ENCODE measurements around the gene EFNA5.

DNA sequence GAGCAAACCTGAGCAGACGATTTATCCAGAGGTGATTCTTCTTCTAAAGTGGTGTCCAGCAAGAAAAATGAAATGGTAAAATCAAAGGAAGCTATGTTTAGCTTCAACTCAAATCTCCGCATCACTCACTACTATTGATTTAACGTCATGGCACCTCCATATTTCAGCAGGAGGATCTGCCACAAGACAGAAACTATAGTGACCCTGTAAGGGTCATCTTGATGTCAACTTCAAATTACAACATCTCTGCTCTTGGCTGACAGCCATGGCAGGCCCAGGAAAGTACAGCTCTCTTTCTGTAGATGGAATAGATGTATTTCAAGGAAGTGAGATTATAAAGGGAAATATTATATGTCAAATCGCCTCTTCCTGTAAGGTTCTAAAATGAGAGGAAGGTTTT, 10.1 kb upstream of the EFNA5 start:
- TF ChIP-seq, protein P1, sequence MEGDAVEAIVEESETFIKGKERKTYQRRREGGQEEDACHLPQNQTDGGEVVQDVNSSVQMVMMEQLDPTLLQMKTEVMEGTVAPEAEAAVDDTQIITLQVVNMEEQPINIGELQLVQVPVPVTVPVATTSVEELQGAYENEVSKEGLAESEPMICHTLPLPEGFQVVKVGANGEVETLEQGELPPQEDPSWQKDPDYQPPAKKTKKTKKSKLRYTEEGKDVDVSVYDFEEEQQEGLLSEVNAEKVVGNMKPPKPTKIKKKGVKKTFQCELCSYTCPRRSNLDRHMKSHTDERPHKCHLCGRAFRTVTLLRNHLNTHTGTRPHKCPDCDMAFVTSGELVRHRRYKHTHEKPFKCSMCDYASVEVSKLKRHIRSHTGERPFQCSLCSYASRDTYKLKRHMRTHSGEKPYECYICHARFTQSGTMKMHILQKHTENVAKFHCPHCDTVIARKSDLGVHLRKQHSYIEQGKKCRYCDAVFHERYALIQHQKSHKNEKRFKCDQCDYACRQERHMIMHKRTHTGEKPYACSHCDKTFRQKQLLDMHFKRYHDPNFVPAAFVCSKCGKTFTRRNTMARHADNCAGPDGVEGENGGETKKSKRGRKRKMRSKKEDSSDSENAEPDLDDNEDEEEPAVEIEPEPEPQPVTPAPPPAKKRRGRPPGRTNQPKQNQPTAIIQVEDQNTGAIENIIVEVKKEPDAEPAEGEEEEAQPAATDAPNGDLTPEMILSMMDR (IDR thresholded peaks at IDR 0.05; ENCODE audit: control extremely low read depth in 1 of 3, insufficient read depth in 1 of 3, low read depth in 1 of 3, low read length in 3 of 3), result no peak
- TF ChIP-seq EZH2 (IDR thresholded peaks at IDR 0.05; ENCODE audit: low read depth, low read length, severe bottlenecking) (no peak), TCF12 (IDR thresholded peaks at IDR 0.05; ENCODE audit: low read depth, low read length) (no peak), FOSL1 (IDR thresholded peaks at IDR 0.05; ENCODE audit: insufficient read depth, low read depth, low read length) (no peak), JUN (IDR thresholded peaks at IDR 0.05; ENCODE audit: low read depth, low read length) (no peak), SIX5 (IDR thresholded peaks at IDR 0.05; ENCODE audit: low read depth, low read length) (no peak), HDAC6 (IDR thresholded peaks at IDR 0.05; ENCODE audit: low read depth, low read length) (no peak), RBBP5 (IDR thresholded peaks at IDR 0.05; ENCODE audit: borderline replicate concordance, low read depth, low read length) (no peak), POLR2AphosphoS5 (IDR thresholded peaks at IDR 0.05; ENCODE audit: low read depth, low read length) (no peak)

Data from H1 (cell line).